Hypothalamus (tissue), 51 donors: ENCODE measurements around the gene THOC6.

Experiments
- DNase-seq, 51 donors: peaks; one replicate each; lab custom pipeline; 2025; lab: John Stamatoyannopoulos, UW

Gene THOC6

GRCh38 chr16:2990891-2991290 is 32.9 kb upstream of the THOC6 start:
- DNase-seq, result no peak

- no peak for DNase-seq
Observed at GRCh38 chr16:2991566-2992261, 32.1 kb upstream of the THOC6 start.

- DNase-seq, result no peak
Observed at GRCh38 chr16:2992383-2993081, 31.3 kb upstream of the THOC6 start.

GRCh38 chr16:2996298-2996697 is 27.5 kb upstream of the THOC6 start:
- DNase-seq, result no peak

GRCh38 chr16:2999929-3000328 is 23.9 kb upstream of the THOC6 start:
- no peak for DNase-seq

GRCh38 chr16:3000540-3000939 is 23.3 kb upstream of the THOC6 start:
- no peak for DNase-seq

GRCh38 chr16:3001316-3001715 is 22.5 kb upstream of the THOC6 start:
- DNase-seq, result no peak

GRCh38 chr16:3003582-3004270 is 20.1 kb upstream of the THOC6 start:
- DNase-seq, result peak; percentile 38 to 99 (median 95)

- DNase-seq, result no peak
Observed at GRCh38 chr16:3004319-3004718, 19.5 kb upstream of the THOC6 start.

- DNase-seq, result no peak
Observed at GRCh38 chr16:3004781-3005284, 19.0 kb upstream of the THOC6 start.

GRCh38 chr16:3007059-3007956 is 16.5 kb upstream of the THOC6 start:
- DNase-seq, result no peak

- DNase-seq, result peak in 5 of 51 donors; percentile 8 to 20 (median 10)
Observed at GRCh38 chr16:3007957-3008689, 15.7 kb upstream of the THOC6 start.

GRCh38 chr16:3008690-3009037 is 15.2 kb upstream of the THOC6 start:
- no peak for DNase-seq

GRCh38 chr16:3009568-3010390 is 14.1 kb upstream of the THOC6 start:
- DNase-seq, result no peak

- no peak for DNase-seq
Observed at GRCh38 chr16:3010510-3010909, 13.3 kb upstream of the THOC6 start.

GRCh38 chr16:3012246-3012645 is 11.6 kb upstream of the THOC6 start:
- DNase-seq, result no peak

GRCh38 chr16:3012828-3013420 is 10.9 kb upstream of the THOC6 start, which contains the start of gene CLDN9:
Gene CLDN9, plus strand, starts transcription at chr16:3012923. Its CDS starts 440 bp downstream, at chr16:3013363.
- no peak for DNase-seq

- DNase-seq, result no peak
Observed at GRCh38 chr16:3013491-3013951, 10.3 kb upstream of the THOC6 start.
